D721Med (cell line): ENCODE measurements around the gene DENND10.
A peak's percentile ranks its signal among the peaks of the same experiment; 100 is the strongest.
"Not testable (repeated sequence)": the region's sequence is repeated elsewhere in the genome, so short reads cannot be mapped to it uniquely, and the experiment has no call there.

Source experiments
- DNase-seq: peaks from one replicate; pipeline ENCODE4 v3.0.0; 2011; ENCODE audit warnings: low spot score; ENCODE audit not compliant: insufficient read length
- FAIRE-seq: peaks from 2 replicates; lab custom pipeline; 2011; peaks lifted over from hg19 to GRCh38; lab: Jason Lieb, UNC
- TF ChIP-seq, protein P1 (sequence below): IDR thresholded peaks from 2 replicates; pipeline ENCODE4 v1.5.1; 2012; ENCODE audit warnings: mild to moderate bottlenecking, control low read depth; ENCODE audit not compliant: insufficient read depth; ENCODE audit errors: missing control alignments

Gene DENND10

DNA sequence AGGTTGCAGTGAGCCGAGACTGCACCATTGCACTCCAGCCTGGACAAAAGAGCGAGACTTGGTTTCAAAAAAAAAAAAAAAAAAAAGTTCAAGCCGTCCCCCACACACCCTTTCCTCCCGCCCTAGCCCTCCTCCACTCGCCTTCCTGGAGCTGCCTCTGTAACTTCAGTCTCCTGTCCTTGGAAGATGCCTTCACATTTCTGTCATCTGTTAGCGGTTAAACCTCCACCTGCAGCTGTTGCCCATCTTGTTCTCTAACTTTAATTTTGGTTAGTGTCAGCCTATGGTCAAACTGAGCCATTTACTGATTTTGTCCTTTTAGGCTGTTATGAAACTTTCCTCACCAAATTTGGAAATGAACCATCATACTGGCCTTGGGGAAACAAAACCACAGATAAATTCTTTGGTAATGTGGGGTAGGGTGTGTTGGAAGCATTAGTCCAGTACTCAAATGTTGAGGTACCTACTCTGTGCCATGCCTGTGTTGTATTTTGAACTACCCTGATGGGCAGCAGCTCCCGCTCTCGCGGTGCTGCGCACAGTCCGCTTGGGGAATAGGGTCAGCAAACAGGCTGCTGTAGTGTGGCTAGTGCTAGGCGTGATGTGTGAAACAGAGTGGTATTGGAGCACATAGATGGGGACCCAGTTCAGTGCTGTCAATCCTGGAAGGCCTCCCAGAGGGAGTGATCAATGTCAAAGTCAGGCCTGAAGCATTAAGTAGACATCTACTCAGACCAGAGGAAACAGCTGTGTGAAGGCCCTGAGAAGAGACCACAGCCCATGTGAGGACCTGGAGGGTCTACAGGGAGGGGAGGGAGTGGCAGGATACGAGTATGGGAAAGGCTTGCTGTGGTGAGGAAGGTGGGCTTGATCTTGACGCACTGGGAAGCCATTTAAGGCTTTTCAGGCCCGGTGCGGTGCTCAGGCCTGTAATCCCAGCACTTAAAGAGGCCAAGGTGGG is 34.7 kb downstream of the DENND10 start:
- FAIRE-seq, result no peak
- no peak for DNase-seq
- TF ChIP-seq, protein P1, sequence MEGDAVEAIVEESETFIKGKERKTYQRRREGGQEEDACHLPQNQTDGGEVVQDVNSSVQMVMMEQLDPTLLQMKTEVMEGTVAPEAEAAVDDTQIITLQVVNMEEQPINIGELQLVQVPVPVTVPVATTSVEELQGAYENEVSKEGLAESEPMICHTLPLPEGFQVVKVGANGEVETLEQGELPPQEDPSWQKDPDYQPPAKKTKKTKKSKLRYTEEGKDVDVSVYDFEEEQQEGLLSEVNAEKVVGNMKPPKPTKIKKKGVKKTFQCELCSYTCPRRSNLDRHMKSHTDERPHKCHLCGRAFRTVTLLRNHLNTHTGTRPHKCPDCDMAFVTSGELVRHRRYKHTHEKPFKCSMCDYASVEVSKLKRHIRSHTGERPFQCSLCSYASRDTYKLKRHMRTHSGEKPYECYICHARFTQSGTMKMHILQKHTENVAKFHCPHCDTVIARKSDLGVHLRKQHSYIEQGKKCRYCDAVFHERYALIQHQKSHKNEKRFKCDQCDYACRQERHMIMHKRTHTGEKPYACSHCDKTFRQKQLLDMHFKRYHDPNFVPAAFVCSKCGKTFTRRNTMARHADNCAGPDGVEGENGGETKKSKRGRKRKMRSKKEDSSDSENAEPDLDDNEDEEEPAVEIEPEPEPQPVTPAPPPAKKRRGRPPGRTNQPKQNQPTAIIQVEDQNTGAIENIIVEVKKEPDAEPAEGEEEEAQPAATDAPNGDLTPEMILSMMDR, result no peak

DNA sequence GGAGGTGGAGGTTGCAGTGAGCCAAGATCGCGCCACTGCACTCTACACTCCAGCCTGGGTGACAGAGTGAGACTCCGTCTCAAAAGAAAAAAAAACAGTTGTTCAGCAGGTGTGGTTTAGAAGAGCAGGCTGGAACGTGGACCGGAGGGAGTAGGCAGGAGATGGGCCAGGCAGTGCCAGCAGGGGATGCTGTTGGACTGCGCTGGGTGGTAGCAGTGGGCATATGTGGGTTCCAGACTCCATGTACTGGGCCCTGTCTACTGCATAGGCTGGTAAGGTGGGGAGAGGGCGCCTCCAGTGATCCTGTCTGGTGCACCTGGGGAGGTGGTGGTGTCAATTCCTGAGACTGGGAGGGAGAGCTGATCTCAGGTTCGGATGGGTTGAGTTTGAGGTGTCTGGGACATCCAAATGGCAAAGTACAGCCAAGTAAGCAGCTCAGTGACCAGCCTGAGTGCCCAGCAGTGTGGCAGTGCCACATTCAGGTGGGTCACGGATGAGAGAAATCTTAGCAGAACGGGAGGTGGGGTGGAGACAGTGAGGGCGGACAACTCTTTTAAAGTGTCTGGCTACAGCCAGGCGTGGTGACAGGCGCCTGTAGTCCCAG is 35.7 kb downstream of the DENND10 start:
- DNase-seq (no peak), FAIRE-seq (no peak)
- TF ChIP-seq, protein P1, result peak; percentile 39

DNA sequence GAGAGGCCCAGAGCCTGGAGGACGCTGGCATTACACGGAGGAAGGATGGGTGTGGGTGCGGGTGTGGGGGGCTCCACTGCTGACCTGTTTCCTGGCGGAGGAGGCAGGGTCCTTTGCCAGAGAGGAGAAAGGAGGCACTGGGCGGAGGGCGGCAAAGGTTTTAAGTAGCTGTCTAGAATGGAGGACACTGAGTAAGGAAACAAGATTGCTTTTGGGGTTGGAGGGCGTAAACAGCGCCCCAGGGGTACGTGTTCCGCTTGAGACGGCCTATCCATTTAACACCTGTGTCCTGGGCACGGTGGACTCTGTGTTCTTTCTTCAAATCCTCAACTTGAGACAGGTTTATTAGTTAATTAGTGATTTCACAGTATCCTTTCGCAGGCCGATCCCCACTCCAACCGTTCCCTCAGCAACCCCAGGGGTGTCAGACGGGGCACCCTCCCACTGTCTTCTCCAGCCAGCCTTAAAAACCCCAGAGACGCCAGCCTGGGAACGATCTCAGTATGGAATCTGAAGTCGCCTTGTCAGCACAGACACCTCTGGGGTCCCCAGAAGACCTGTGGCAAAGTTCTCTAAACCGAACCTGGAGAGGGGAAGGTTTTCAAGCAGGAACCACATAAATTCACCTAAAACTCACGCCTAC is 36.8 kb downstream of the DENND10 start:
- no peak for DNase-seq
- TF ChIP-seq, protein P1, result no peak
- FAIRE-seq, result no peak

DNA sequence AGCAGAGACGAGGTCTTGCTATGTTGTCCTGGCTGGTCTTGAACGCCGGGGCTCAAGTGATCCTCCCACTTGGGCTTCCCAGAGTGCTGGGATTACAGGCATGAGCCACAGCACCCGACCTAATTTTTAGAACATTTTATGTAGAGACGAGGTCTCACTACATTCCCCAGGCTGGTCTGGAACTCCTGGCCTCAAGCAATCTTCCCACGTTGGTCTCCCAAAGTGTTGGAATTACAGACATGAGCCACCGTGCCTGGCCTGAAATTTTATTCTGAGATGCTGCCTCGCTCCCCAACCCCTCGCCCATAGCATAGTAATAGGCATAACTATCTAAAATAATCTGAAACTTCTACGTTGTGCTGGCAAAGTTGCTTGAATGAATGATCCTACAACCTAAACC is 39.7 kb downstream of the DENND10 start:
- no peak for DNase-seq
- no peak for FAIRE-seq
- TF ChIP-seq, protein P1, result no peak

DNA sequence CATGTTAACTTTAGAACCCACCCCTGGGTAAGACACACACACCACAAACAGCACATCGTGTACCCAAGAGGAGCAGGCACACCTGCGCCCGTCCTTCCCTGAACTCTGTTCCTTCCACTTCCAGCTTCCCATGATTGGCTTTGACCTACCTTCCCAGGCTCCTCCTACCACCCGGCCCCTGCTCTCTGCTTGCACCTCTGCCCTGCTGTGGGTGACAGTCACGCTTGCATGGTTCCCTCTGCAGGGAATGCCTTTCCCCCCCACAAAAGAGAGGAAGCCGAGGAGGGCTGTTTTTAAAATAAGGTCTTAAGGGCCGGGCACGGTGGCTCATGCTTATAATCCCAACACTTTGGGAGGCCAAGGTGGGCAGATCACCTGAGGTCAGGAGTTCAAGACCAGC is 45.2 kb downstream of the DENND10 start:
- FAIRE-seq (no peak), DNase-seq (no peak)
- TF ChIP-seq, protein P1, result no peak

DNA sequence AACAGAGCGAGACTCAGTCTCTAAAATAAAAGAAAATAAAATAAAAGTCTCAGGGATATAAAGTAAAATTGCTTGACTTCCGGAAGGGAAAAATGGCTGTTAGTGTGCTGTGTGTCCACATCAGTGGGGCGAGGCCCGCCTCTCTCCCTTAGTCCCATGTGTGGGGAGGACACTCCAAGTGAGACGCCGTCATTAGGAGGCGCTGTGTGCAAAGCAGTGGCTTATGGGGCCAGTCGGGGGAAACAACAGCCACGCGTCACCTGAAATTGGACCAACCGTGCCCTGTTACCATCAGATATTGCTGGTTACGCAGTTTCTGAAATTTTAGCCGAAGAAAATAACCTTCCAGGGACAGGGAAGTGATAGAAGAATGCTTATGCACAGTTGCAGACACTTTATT is 45.8 kb downstream of the DENND10 start:
- TF ChIP-seq, protein P1, result no peak
- DNase-seq, result no peak
- FAIRE-seq, result no peak

DNA sequence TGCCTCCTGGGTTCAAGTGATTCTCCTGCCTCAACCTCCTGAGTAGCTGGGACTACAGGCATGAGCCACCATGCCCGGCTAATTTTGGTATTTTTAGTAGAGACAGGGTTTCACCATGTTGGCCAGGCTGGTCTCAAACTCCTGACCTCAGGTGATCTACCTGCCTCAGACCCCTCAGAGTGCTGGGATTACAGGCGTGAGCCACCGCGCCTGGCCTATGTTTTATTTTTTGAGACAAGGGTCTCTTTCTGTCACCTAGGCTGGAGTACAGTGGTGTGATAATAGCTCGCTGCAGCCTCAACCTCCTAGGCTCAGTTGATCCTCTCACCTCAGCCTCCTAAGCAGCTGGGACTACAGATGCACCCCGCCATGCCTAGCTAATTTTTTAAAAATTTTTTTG is 47.7 kb downstream of the DENND10 start:
- not testable (repeated sequence) for DNase-seq, FAIRE-seq
